OCI-LY7 (cell line): ENCODE data around the gene PDE6D.

Experiments
- CTCF ChIP-seq: fragments of 200-600 bp; sonication (generic); conservative IDR thresholded peaks from 2 replicates; pipeline ENCODE4 v1.5.1; 2014; ENCODE audit warnings: mild to moderate bottlenecking, antibody characterized with exemption, low read length, moderate library complexity, mixed read lengths
- EZH2phosphoT487 ChIP-seq: fragments of 200-600 bp; sonication (generic); IDR thresholded peaks from 2 replicates; pipeline ENCODE4 v1.6.1; 2018; ENCODE audit warnings: low read depth, borderline replicate concordance, mild to moderate bottlenecking, mixed run types, antibody characterized with exemption, low read length, moderate library complexity, mixed read lengths

- TF ChIP-seq CTCF (no peak), EZH2phosphoT487 (no peak)
Measured at GRCh38 chr2:231707927-231708772, 72.9 kb downstream of the PDE6D start, which contains the start of gene PTMA.
